DMS114 treated with DMSO at 0.1 percent for 48 hours (cell line): ENCODE results near the gene ADAM23.

ENCODE experiments used
- DNase-seq: peaks from one replicate; lab custom pipeline; 2025; ENCODE audit not compliant: unreplicated experiment; lab: John Stamatoyannopoulos, UW

ADAM23 gene

GRCh38 chr2:206639636-206640035 is 196.3 kb downstream of the ADAM23 start:
- no peak for DNase-seq

- DNase-seq, result no peak
Observed at GRCh38 chr2:206641226-206641625, 197.9 kb downstream of the ADAM23 start.

- no peak for DNase-seq
Observed at GRCh38 chr2:206642075-206643025, 199.0 kb downstream of the ADAM23 start, which contains the start of gene FAM237A. FAM237A (plus strand) TSS chr2:206642487; CDS start chr2:206644237, 1,750 bp downstream.

GRCh38 chr2:206647985-206648384 is 204.7 kb downstream of the ADAM23 start:
- DNase-seq, result no peak

GRCh38 chr2:206657087-206657486 is 213.8 kb downstream of the ADAM23 start:
- no peak for DNase-seq

- DNase-seq, result no peak
Observed at GRCh38 chr2:206665251-206665650, 221.9 kb downstream of the ADAM23 start.
